Measurements from ENCODE around the gene ABHD8.
A peak's percentile ranks its signal among the peaks of the same experiment; 100 is the strongest.

The ABHD8 gene

GRCh38 chr19:17309965-17310461 lies 6.8 kb upstream of the ABHD8 start:
- H3K9ac ChIP-seq = peak overlapping the region; percentile 89
- peak overlapping the region; percentile 87 for H3K27ac ChIP-seq
- H3K27me3 ChIP-seq = no peaks in the 10 kb centered on the region
- TF ChIP-seq Cebpa-rat (IDR thresholded peaks at IDR 0.05) = no peak
- peaks cover 40% of the 10 kb centered on the region for H3K36me3 ChIP-seq
- H3K4me3 ChIP-seq = peak overlapping the region; percentile 92
- H3K4me1 ChIP-seq = peaks cover 50% of the 10 kb centered on the region
- peak overlapping the region; percentile 96 for H3K4me2 ChIP-seq
- H4K20me1 ChIP-seq = peaks cover 52% of the 10 kb centered on the region
- no peaks in the 10 kb centered on the region for H3K9me3 ChIP-seq

- H3K27ac ChIP-seq = peak within 1 kb of the TSS; percentile 87
- peak within 1 kb of the TSS; percentile 89 for H3K9ac ChIP-seq
- H3K4me2 ChIP-seq = peak within 1 kb of the TSS; percentile 96
- H3K36me3 ChIP-seq = peaks cover 35% of the 10 kb centered on the region
- H3K27me3 ChIP-seq = no peaks in the 10 kb centered on the region
- H3K4me3 ChIP-seq = peak within 1 kb of the TSS; percentile 92
- no peaks in the 10 kb centered on the region for H3K9me3 ChIP-seq
- TF ChIP-seq Cebpa-rat (IDR thresholded peaks at IDR 0.05) = no peak
- peaks cover 56% of the 10 kb centered on the region for H3K4me1 ChIP-seq
- H4K20me1 ChIP-seq = peaks cover 50% of the 10 kb centered on the region
Measured at GRCh38 chr19:17309198-17309964, 6.2 kb upstream of the ABHD8 start, which contains the start of gene DDA1. Gene DDA1, plus strand, starts transcription at chr19:17309563. Its CDS starts 92 bp downstream, at chr19:17309655.

- H3K27ac ChIP-seq = no peak overlapping the region
- peaks cover 66% of the 10 kb centered on the region for H3K4me1 ChIP-seq
- peaks cover 20% of the 10 kb centered on the region for H3K36me3 ChIP-seq
- H3K9ac ChIP-seq = no peak overlapping the region; the same call in 1 of the 2 replicates
- no peak for TF ChIP-seq Cebpa-rat (IDR thresholded peaks at IDR 0.05)
- H3K27me3 ChIP-seq = no peaks in the 10 kb centered on the region
- H3K9me3 ChIP-seq = no peaks in the 10 kb centered on the region
- no peak overlapping the region for H3K4me3 ChIP-seq
- peaks cover 35% of the 10 kb centered on the region for H4K20me1 ChIP-seq
- H3K4me2 ChIP-seq = peak overlapping the region; percentile 96
Measured at GRCh38 chr19:17307876-17308377, 4.7 kb upstream of the ABHD8 start.

GRCh38 chr19:17306285-17306714 lies 3.1 kb upstream of the ABHD8 start:
- Histone ChIP-seq H3K4me2 (peak overlapping the region; percentile 96), H3K4me3 (peak overlapping the region; percentile 88), H3K9me3 (no peaks in the 10 kb centered on the region), H3K27ac (peak overlapping the region; percentile 93), H4K20me1 (peaks cover 29% of the 10 kb centered on the region), H3K36me3 (peaks cover 12% of the 10 kb centered on the region), H3K4me1 (peaks cover 75% of the 10 kb centered on the region), H3K9ac (peak overlapping the region; percentile 94), H3K27me3 (no peaks in the 10 kb centered on the region)
- no peak for TF ChIP-seq Cebpa-rat (IDR thresholded peaks at IDR 0.05)

- TF ChIP-seq Cebpa-rat (IDR thresholded peaks at IDR 0.05) = no peak
- H3K9ac ChIP-seq = peak within 1 kb of the TSS; percentile 94
- H3K4me1 ChIP-seq = peaks cover 72% of the 10 kb centered on the region
- peak within 1 kb of the TSS; percentile 93 for H3K27ac ChIP-seq
- no peaks in the 10 kb centered on the region for H3K9me3 ChIP-seq
- H3K4me3 ChIP-seq = peak within 1 kb of the TSS; percentile 88
- H4K20me1 ChIP-seq = peaks cover 29% of the 10 kb centered on the region
- peak within 1 kb of the TSS; percentile 99 for H3K4me2 ChIP-seq
- no peaks in the 10 kb centered on the region for H3K27me3 ChIP-seq
- peaks cover 14% of the 10 kb centered on the region for H3K36me3 ChIP-seq
Measured at GRCh38 chr19:17305517-17306284, 2.5 kb upstream of the ABHD8 start, which contains the start of gene MRPL34. Gene MRPL34, plus strand, starts transcription at chr19:17305872. Its CDS starts 21 bp downstream, at chr19:17305893.

- Histone ChIP-seq H3K4me1 (peaks cover 66% of the 10 kb centered on the region), H3K27me3 (no peaks in the 10 kb centered on the region), H4K20me1 (peaks cover 26% of the 10 kb centered on the region; the same call in 1 of the 2 replicates), H3K27ac (peak overlapping the region; percentile 87), H3K36me3 (peaks cover 19% of the 10 kb centered on the region), H3K9me3 (no peaks in the 10 kb centered on the region), H3K4me2 (peak overlapping the region; percentile 99), H3K9ac (no peak overlapping the region), H3K4me3 (no peak overlapping the region)
- no peak for TF ChIP-seq Cebpa-rat (IDR thresholded peaks at IDR 0.05)
Measured at GRCh38 chr19:17305216-17305516, 1.9 kb upstream of the ABHD8 start.

- H3K27me3 ChIP-seq = no peaks in the 10 kb centered on the region
- no peaks in the 10 kb centered on the region for H3K9me3 ChIP-seq
- H3K4me1 ChIP-seq = peaks cover 63% of the 10 kb centered on the region
- no peak overlapping the region for H3K4me3 ChIP-seq
- peaks cover 25% of the 10 kb centered on the region for H3K36me3 ChIP-seq
- H3K27ac ChIP-seq = peak overlapping the region; percentile 87
- H3K4me2 ChIP-seq = peak overlapping the region; percentile 99
- peaks cover 21% of the 10 kb centered on the region; the same call in 1 of the 2 replicates for H4K20me1 ChIP-seq
- TF ChIP-seq Cebpa-rat (IDR thresholded peaks at IDR 0.05) = no peak
- H3K9ac ChIP-seq = no peak overlapping the region
Measured at GRCh38 chr19:17304386-17305215, 1.4 kb upstream of the ABHD8 start.

- Histone ChIP-seq H3K36me3 (peaks cover 30% of the 10 kb centered on the region), H3K27me3 (no peaks in the 10 kb centered on the region), H3K4me3 (peak overlapping the region; percentile 83; the same call in 1 of the 2 replicates), H3K9me3 (peaks cover under 1% of the 10 kb centered on the region), H3K27ac (peak overlapping the region; percentile 87), H3K4me2 (peak overlapping the region; percentile 99), H4K20me1 (peaks cover 19% of the 10 kb centered on the region; the same call in 1 of the 2 replicates), H3K4me1 (peaks cover 61% of the 10 kb centered on the region), H3K9ac (no peak overlapping the region; the same call in 1 of the 2 replicates)
- TF ChIP-seq Cebpa-rat (IDR thresholded peaks at IDR 0.05) = no peak
Measured at GRCh38 chr19:17303940-17304267, 679 bp upstream of the ABHD8 start.
